ENCODE measurements around the gene TSNAXIP1. TPM values are rescaled to one million over a fixed set of nuclear protein-coding genes. Genes with fewer than 3 reads are reported as not detected.

The TSNAXIP1 gene
- total RNA-seq, 5 donors from 2014 or later (not counting 1 experiment from before 2014, with no cell fraction given): 0.30 to 0.45 (median 0.37) TPM

- Histone ChIP-seq H3K4me3 (ENCODE audit: control insufficient read depth in 1 of 2, extremely low read depth in 1 of 2, low read length in 1 of 2) (peak overlapping the region; percentile 87 to 97), H3K4me1 (ENCODE audit: control insufficient read depth in 1 of 2, extremely low read depth in 1 of 2, insufficient read depth in 2 of 2, low read length in 2 of 2) (peaks cover 36 to 50% of the 10 kb centered on the region in 2 experiments), H3K27me3 (replicated peaks in 1 of 2; ENCODE audit: control insufficient read depth in 2 of 2, extremely low read depth in 1 of 2, insufficient read depth in 2 of 2, low read length in 1 of 2) (no peaks in the 10 kb centered on the region), H3K27ac (ENCODE audit: low read length) (peak overlapping the region; percentile 60), H3K36me3 (ENCODE audit: control insufficient read depth in 2 of 2, extremely low read depth in 1 of 2, insufficient read depth in 1 of 2, low read length in 1 of 2) (peaks cover 0 to 9% of the 10 kb centered on the region in 2 donors), H3K9me3 (no peaks in the 10 kb centered on the region)
- no peaks in the 10 kb centered on the region for H3K27me3 Mint-ChIP-seq
- ChIA-PET CTCF (interaction anchor here in 1 of 2 donors (0.6 to 1.5 kb wide), 15 partner anchors 10 to 628 kb away, joined by 3 to 19 read pairs (median 4); partner anchors contain the start of genes ATP6V0D1, GFOD2, NFATC3 and NUTF2), POLR2A (interaction anchor here in 1 of 2 donors (0.5 to 1.0 kb wide), 2 partner anchors 87 to 208 kb away, joined by 3 to 4 read pairs; partner anchors contain the start of gene GFOD2)
- ATAC-seq (replicated peaks in 1 of 4): no peak
- peak in 3 of 35 experiments; percentile 5 to 18 (median 6) for DNase-seq
- H3K4me3 Mint-ChIP-seq: peak overlapping the region; percentile 76 to 89 (median 87)
- peak overlapping the region; percentile 65 to 94 for H3K27ac Mint-ChIP-seq
- H3K9me3 Mint-ChIP-seq: no peaks in the 10 kb centered on the region
- peaks cover 45 to 54% (median 49%) of the 10 kb centered on the region in 3 donors for H3K4me1 Mint-ChIP-seq
- 2% methylated on average over 18 of the region's 26 CpGs for WGBS (ENCODE audit: insufficient coverage)
- H3K36me3 Mint-ChIP-seq: peaks cover 13% of the 10 kb centered on the region
These were observed 816 bp upstream of the TSNAXIP1 start for GRCh38 chr16:67805718-67806427.

- ATAC-seq (replicated peaks in 1 of 4): no peak
- WGBS (ENCODE audit: insufficient coverage): 29% methylated on average over 10 of the region's 24 CpGs
- Histone ChIP-seq H3K36me3 (ENCODE audit: control insufficient read depth in 2 of 2, extremely low read depth in 1 of 2, insufficient read depth in 1 of 2, low read length in 1 of 2) (peaks cover 0 to 5% of the 10 kb centered on the region in 2 donors), H3K4me3 (ENCODE audit: control insufficient read depth in 1 of 2, extremely low read depth in 1 of 2, low read length in 1 of 2) (peak overlapping the region; percentile 87 to 97), H3K27ac (ENCODE audit: low read length) (peak overlapping the region; percentile 70), H3K9me3 (no peaks in the 10 kb centered on the region), H3K4me1 (ENCODE audit: control insufficient read depth in 1 of 2, extremely low read depth in 1 of 2, insufficient read depth in 2 of 2, low read length in 2 of 2) (peaks cover 24 to 37% of the 10 kb centered on the region in 2 experiments), H3K27me3 (replicated peaks in 1 of 2; ENCODE audit: control insufficient read depth in 2 of 2, extremely low read depth in 1 of 2, insufficient read depth in 2 of 2, low read length in 1 of 2) (no peaks in the 10 kb centered on the region)
- ChIA-PET POLR2A (interaction anchor here in 1 of 2 donors (0.6 to 1.0 kb wide), 4 partner anchors 36 to 199 kb away, joined by 3 to 10 read pairs (median 4); partner anchors contain the start of genes GFOD2 and PSKH1), CTCF (interaction anchor here in 1 of 2 donors (0.5 to 1.5 kb wide), 16 partner anchors 9 to 1455 kb away, joined by 3 to 19 read pairs (median 4); partner anchors contain the start of genes GFOD2, NFATC3 and NUTF2)
- peak overlapping the region; percentile 76 to 89 (median 87) for H3K4me3 Mint-ChIP-seq
- H3K4me1 Mint-ChIP-seq: peaks cover 32 to 41% (median 36%) of the 10 kb centered on the region in 3 donors
- H3K27ac Mint-ChIP-seq: peak overlapping the region; percentile 79 to 94
- H3K9me3 Mint-ChIP-seq: no peaks in the 10 kb centered on the region
- no peaks in the 10 kb centered on the region for H3K27me3 Mint-ChIP-seq
- DNase-seq: no peak
- peaks cover 9% of the 10 kb centered on the region for H3K36me3 Mint-ChIP-seq
These were observed 526 bp downstream of the TSNAXIP1 start for GRCh38 chr16:67807148-67807682.

DNA sequence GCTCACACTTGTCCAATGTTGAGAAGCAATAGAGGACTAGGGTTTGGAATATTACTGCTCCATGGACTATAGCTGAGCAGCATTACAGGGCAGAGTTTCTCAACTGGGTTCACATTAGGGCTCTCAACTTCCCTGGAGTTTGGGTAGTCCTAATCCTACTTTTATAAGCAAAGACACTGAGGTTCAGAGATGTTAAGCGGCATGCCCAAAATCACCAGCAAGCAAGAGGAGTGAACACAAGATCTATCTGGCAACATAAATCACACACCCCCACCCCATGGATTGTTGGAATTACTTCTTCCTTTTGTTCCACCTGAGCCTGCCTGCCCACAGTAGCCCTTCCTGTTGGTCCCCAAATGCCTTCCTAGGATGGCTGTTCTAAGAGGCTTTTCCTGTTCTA, 5.2 kb downstream of the TSNAXIP1 start:
- H3K27ac Mint-ChIP-seq: no peak overlapping the region
- H3K4me3 Mint-ChIP-seq: no peak overlapping the region
- no peaks in the 10 kb centered on the region for H3K36me3 Mint-ChIP-seq
- Histone ChIP-seq H3K4me3 (ENCODE audit: control insufficient read depth in 1 of 2, extremely low read depth in 1 of 2, low read length in 1 of 2) (no peak overlapping the region), H3K4me1 (ENCODE audit: control insufficient read depth in 1 of 2, extremely low read depth in 1 of 2, insufficient read depth in 2 of 2, low read length in 2 of 2) (peaks cover 2 to 15% of the 10 kb centered on the region in 2 experiments), H3K27ac (ENCODE audit: low read length) (no peak overlapping the region), H3K9me3 (no peaks in the 10 kb centered on the region), H3K36me3 (ENCODE audit: control insufficient read depth in 2 of 2, extremely low read depth in 1 of 2, insufficient read depth in 1 of 2, low read length in 1 of 2) (peaks cover 0 to 2% of the 10 kb centered on the region in 2 donors), H3K27me3 (replicated peaks in 1 of 2; ENCODE audit: control insufficient read depth in 2 of 2, extremely low read depth in 1 of 2, insufficient read depth in 2 of 2, low read length in 1 of 2) (peaks cover 0 to 2% of the 10 kb centered on the region in 2 experiments)
- H3K9me3 Mint-ChIP-seq: no peaks in the 10 kb centered on the region
- ATAC-seq (replicated peaks in 1 of 4): no peak
- H3K4me1 Mint-ChIP-seq: peaks cover 9 to 13% (median 10%) of the 10 kb centered on the region in 3 donors
- DNase-seq: no peak
- POLR2A ChIA-PET: no interaction called here
- WGBS (ENCODE audit: insufficient coverage): no CpG with 5 or more reads among the region's 1 CpG
- H3K27me3 Mint-ChIP-seq: no peaks in the 10 kb centered on the region
- CTCF ChIA-PET: interaction anchor here (0.7 to 0.8 kb wide), 2 partner anchors 469 to 486 kb away, joined by 3 to 4 read pairs; no protein-coding TSS in a partner anchor

DNA sequence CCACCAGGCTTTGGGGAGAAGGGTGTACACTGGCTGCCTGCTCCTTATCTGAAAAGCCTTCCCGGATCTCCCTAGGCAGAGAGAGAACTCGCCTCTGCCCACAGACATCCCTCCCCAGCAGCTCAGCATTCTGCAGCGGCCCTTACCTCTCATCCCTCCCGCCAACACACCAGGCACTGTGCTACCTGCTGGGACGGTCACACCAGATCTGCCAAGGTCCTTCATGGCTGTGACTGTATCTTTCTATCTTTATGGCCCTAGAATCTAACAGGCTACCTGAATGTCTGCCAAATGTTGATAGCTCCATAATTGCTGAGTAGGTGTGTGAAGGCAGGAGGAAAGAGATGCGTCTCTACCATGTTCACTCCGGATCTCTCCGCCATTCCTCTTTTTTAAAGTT, 7.9 kb downstream of the TSNAXIP1 start:
- Histone ChIP-seq H3K9me3 (no peaks in the 10 kb centered on the region), H3K4me3 (ENCODE audit: control insufficient read depth in 1 of 2, extremely low read depth in 1 of 2, low read length in 1 of 2) (no peak overlapping the region), H3K4me1 (ENCODE audit: control insufficient read depth in 1 of 2, extremely low read depth in 1 of 2, insufficient read depth in 2 of 2, low read length in 2 of 2) (peaks cover 0 to 8% of the 10 kb centered on the region in 2 experiments), H3K36me3 (ENCODE audit: control insufficient read depth in 2 of 2, extremely low read depth in 1 of 2, insufficient read depth in 1 of 2, low read length in 1 of 2) (peaks cover 0 to 2% of the 10 kb centered on the region in 2 donors), H3K27ac (ENCODE audit: low read length) (no peak overlapping the region), H3K27me3 (replicated peaks in 1 of 2; ENCODE audit: control insufficient read depth in 2 of 2, extremely low read depth in 1 of 2, insufficient read depth in 2 of 2, low read length in 1 of 2) (peaks cover 0 to 5% of the 10 kb centered on the region in 2 experiments)
- Mint-ChIP-seq H3K9me3 (no peaks in the 10 kb centered on the region), H3K27ac (no peak overlapping the region), H3K36me3 (no peaks in the 10 kb centered on the region), H3K4me3 (no peak overlapping the region), H3K4me1 (peaks cover 5 to 9% (median 5%) of the 10 kb centered on the region in 3 donors), H3K27me3 (no peaks in the 10 kb centered on the region)
- ATAC-seq (replicated peaks in 1 of 4) (no peak), DNase-seq (no peak)
- ChIA-PET POLR2A (interaction anchor here in 1 of 2 donors (0.7 kb wide), 1 partner anchor 1784 kb away, joined by 5 read pairs; no protein-coding TSS in a partner anchor), CTCF (interaction anchor here in 1 of 2 donors (0.7 to 1.4 kb wide), 4 partner anchors 10 to 234 kb away, joined by 3 to 4 read pairs (median 4); no protein-coding TSS in a partner anchor)
- WGBS (ENCODE audit: insufficient coverage): 87% methylated on average over 5 of the region's 8 CpGs

- peaks cover 0 to 8% of the 10 kb centered on the region in 2 experiments for H3K4me1 ChIP-seq (ENCODE audit: control insufficient read depth in 1 of 2, extremely low read depth in 1 of 2, insufficient read depth in 2 of 2, low read length in 2 of 2)
- Mint-ChIP-seq H3K4me3 (no peak overlapping the region), H3K9me3 (no peaks in the 10 kb centered on the region), H3K27me3 (no peaks in the 10 kb centered on the region), H3K4me1 (peaks cover 5 to 9% (median 5%) of the 10 kb centered on the region in 3 donors), H3K27ac (no peak overlapping the region), H3K36me3 (no peaks in the 10 kb centered on the region)
- no peaks in the 10 kb centered on the region for H3K36me3 ChIP-seq (ENCODE audit: control insufficient read depth in 2 of 2, extremely low read depth in 1 of 2, insufficient read depth in 1 of 2, low read length in 1 of 2)
- DNase-seq (no peak), ATAC-seq (replicated peaks in 1 of 4) (no peak)
- H3K9me3 ChIP-seq: no peaks in the 10 kb centered on the region
- peaks cover 0 to 3% of the 10 kb centered on the region in 2 experiments for H3K27me3 ChIP-seq (replicated peaks in 1 of 2; ENCODE audit: control insufficient read depth in 2 of 2, extremely low read depth in 1 of 2, insufficient read depth in 2 of 2, low read length in 1 of 2)
- no peak overlapping the region for H3K4me3 ChIP-seq (ENCODE audit: control insufficient read depth in 1 of 2, extremely low read depth in 1 of 2, low read length in 1 of 2)
- ChIA-PET CTCF (interaction anchor here in 1 of 2 donors (0.6 kb wide), 2 partner anchors 18 to 176 kb away, joined by 3 read pairs; partner anchors contain the start of gene CARMIL2), POLR2A (no interaction called here)
- no peak overlapping the region for H3K27ac ChIP-seq (ENCODE audit: low read length)
- 89% methylated on average over 11 of the region's 11 CpGs for WGBS (ENCODE audit: insufficient coverage)
These were observed 14.0 kb downstream of the TSNAXIP1 start for GRCh38 chr16:67820608-67821259.

DNA sequence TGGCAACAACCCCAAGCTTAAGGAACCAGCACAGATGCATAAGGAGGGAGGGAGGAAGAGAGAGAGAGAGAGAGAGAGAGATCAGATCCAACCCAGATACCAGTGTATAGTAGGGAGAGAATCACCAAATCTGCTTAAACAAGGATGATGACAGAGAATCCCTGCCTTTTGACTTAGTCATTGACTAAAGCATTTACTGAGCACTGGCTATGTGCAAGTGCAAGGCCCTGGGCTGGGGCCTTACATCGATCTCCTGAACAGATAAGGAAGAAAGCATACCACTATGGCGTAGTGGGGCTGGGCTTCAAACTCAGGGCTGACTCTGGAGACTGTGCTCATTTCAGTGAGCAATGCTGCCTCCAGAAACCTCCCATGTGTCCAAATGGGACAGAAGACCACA, 15.8 kb downstream of the TSNAXIP1 start:
- POLR2A ChIA-PET: interaction anchor here in 1 of 2 donors (0.7 kb wide), 1 partner anchor 41 kb away, joined by 5 read pairs; no protein-coding TSS in a partner anchor
- DNase-seq: no peak
- Mint-ChIP-seq H3K27me3 (no peaks in the 10 kb centered on the region), H3K36me3 (no peaks in the 10 kb centered on the region), H3K27ac (no peak overlapping the region), H3K4me3 (no peak overlapping the region), H3K9me3 (no peaks in the 10 kb centered on the region), H3K4me1 (no peaks in the 10 kb centered on the region)
- peaks cover 0 to 3% of the 10 kb centered on the region in 2 experiments for H3K27me3 ChIP-seq (replicated peaks in 1 of 2; ENCODE audit: control insufficient read depth in 2 of 2, extremely low read depth in 1 of 2, insufficient read depth in 2 of 2, low read length in 1 of 2)
- peaks cover 7 to 10% of the 10 kb centered on the region in 2 donors for H3K36me3 ChIP-seq (ENCODE audit: control insufficient read depth in 2 of 2, extremely low read depth in 1 of 2, insufficient read depth in 1 of 2, low read length in 1 of 2)
- H3K9me3 ChIP-seq: no peaks in the 10 kb centered on the region
- 100% methylated on average over 2 of the region's 2 CpGs for WGBS (ENCODE audit: insufficient coverage)
- no peak overlapping the region for H3K4me3 ChIP-seq (ENCODE audit: control insufficient read depth in 1 of 2, extremely low read depth in 1 of 2, low read length in 1 of 2)
- CTCF ChIA-PET: no interaction called here
- H3K4me1 ChIP-seq (ENCODE audit: control insufficient read depth in 1 of 2, extremely low read depth in 1 of 2, insufficient read depth in 2 of 2, low read length in 2 of 2): no peaks in the 10 kb centered on the region
- no peak overlapping the region for H3K27ac ChIP-seq (ENCODE audit: low read length)
- ATAC-seq (replicated peaks in 1 of 4): no peak

Data from T-cell (primary cell).